HCT116 (cell line): Measurements from ENCODE around the gene GPR27. TPM values are rescaled to one million over a fixed set of nuclear protein-coding genes. Genes with fewer than 3 reads are reported as not detected.

Source experiments
- ATAC-seq: fragments of 200-7000 bp; cut with Tn5 transposase; 2 replicates; pipeline ENCODE4 v1.9.1; 2020; ENCODE audit warnings: mild to moderate bottlenecking, moderate library complexity
- BruUV-seq: library from RNA; stranded (reverse); fragments of 400-500 nt; replicated peaks from 2 replicates; lab custom pipeline; 2021; lab: Mats Ljungman, UMichigan
- CTCF ChIA-PET: fragments of 300-600 bp; sonication (Branson Sonifier 250); formaldehyde crosslinking; loops from one replicate; lab custom pipeline; 2021; ENCODE audit warnings: antibody characterized with exemption; lab: Charles Lee
- POLR2A ChIA-PET: fragments of 300-600, 350-600 bp; sonication (Branson Sonifier 250); formaldehyde crosslinking; loops from one replicate; lab custom pipeline; 2021; ENCODE audit warnings: antibody characterized with exemption; lab: Charles Lee
- RAD21 ChIA-PET, 2 experiments: fragments of 300-600 bp; sonication (Branson Sonifier 250); formaldehyde crosslinking; loops; one replicate each; lab custom pipeline; 2023; ENCODE audit warnings: low total read pairs in 2 of 2; ENCODE audit not compliant: uncharacterized antibody in 2 of 2, unreplicated experiment in 2 of 2, low non-redundant PET in 1 of 2; lab: Charles Lee
- DNase-seq: peaks from one replicate; pipeline ENCODE4 v3.0.0-alpha.2; 2010; ENCODE audit warnings: low read depth, low spot score
- H2AFZ ChIP-seq: fragments of 200-600 bp; shearing (Covaris generic), sonication (generic); 2 replicates; pipeline ENCODE4 v1.6.1; 2017; ENCODE audit warnings: low read depth, mixed run types, mixed read lengths, antibody characterized with exemption, low read length; ENCODE audit not compliant: poor library complexity, severe bottlenecking
- H3K27ac ChIP-seq: 2 replicates; pipeline ENCODE4 v1.5.1; 2012; ENCODE audit warnings: low read depth, low read length
- H3K27me3 ChIP-seq: fragments of 200-600 bp; sonication (generic); 2 replicates; pipeline ENCODE4 v1.6.1; 2016; ENCODE audit warnings: mixed run types, low read length, mixed read lengths; ENCODE audit not compliant: insufficient read depth
- H3K36me3 ChIP-seq, 2 experiments: fragments of 200-500 bp in 1 of 2; fragments of 200-600 bp in 1 of 2; sonication (Bioruptor generic) in 1 of 2; sonication (generic) in 1 of 2; 2 replicates each; pipeline versions ENCODE4 v1.5.1 to v1.6.1; 2014 to 2016; ENCODE audit warnings: low read length in 2 of 2, inconsistent platforms in 1 of 2, mixed read lengths in 1 of 2, mixed run types in 1 of 2; ENCODE audit not compliant: insufficient read depth in 2 of 2, control insufficient read depth in 1 of 2
- H3K4me1 ChIP-seq, 2 experiments: fragments of 200-600 bp in 1 of 2; sonication (generic) in 1 of 2; 2 replicates each; pipeline versions ENCODE4 v1.5.1 to v1.6.1; 2012 to 2017; ENCODE audit warnings: low read length in 2 of 2, inconsistent platforms in 1 of 2, mild to moderate bottlenecking in 1 of 2, mixed read lengths in 1 of 2, mixed run types in 1 of 2, moderate library complexity in 1 of 2; ENCODE audit not compliant: insufficient read depth in 2 of 2, control insufficient read depth in 1 of 2
- H3K4me2 ChIP-seq: fragments of 200-600 bp; sonication (generic); 2 replicates; pipeline ENCODE4 v1.6.1; 2017; ENCODE audit warnings: mixed run types, low read length, mixed read lengths
- H3K4me3 ChIP-seq, 2 experiments: fragments of 200-600 bp in 1 of 2; sonication (generic) in 1 of 2; replicated peaks in 1 of 2; 2 replicates each; pipeline ENCODE4 v1.5.1; 2011 to 2016; ENCODE audit warnings: low read length in 2 of 2, control low read depth in 1 of 2, low read depth in 1 of 2, mild to moderate bottlenecking in 1 of 2, mixed read lengths in 1 of 2, mixed run types in 1 of 2
- H3K79me2 ChIP-seq: fragments of 200-600 bp; sonication (generic); 2 replicates; pipeline ENCODE4 v1.6.1; 2017; ENCODE audit warnings: mild to moderate bottlenecking, mixed run types, low read length, moderate library complexity, mixed read lengths; ENCODE audit not compliant: insufficient read depth
- H3K9ac ChIP-seq: fragments of 200-600 bp; sonication (generic); 2 replicates; pipeline ENCODE4 v1.6.1; 2016; ENCODE audit warnings: low read length, mixed read lengths
- H3K9me2 ChIP-seq: fragments of 200-600 bp; sonication (generic), shearing (Covaris generic); 2 replicates; pipeline ENCODE4 v1.6.1; 2017; ENCODE audit warnings: mixed run types, mild to moderate bottlenecking, moderate library complexity; ENCODE audit not compliant: insufficient read depth
- H3K9me3 ChIP-seq, 2 experiments: fragments of 200-500 bp in 1 of 2; fragments of 200-600 bp in 1 of 2; sonication (Bioruptor generic) in 1 of 2; sonication (generic) in 1 of 2; 2 replicates each; pipeline ENCODE4 v1.6.1; 2014 to 2017; ENCODE audit warnings: low read length in 2 of 2, mixed read lengths in 2 of 2, inconsistent platforms in 1 of 2, low read depth in 1 of 2, mild to moderate bottlenecking in 1 of 2, mixed run types in 1 of 2, moderate library complexity in 1 of 2; ENCODE audit not compliant: control insufficient read depth in 1 of 2, insufficient read depth in 1 of 2
- H4K20me1 ChIP-seq: fragments of 200-600 bp; sonication (generic), shearing (Covaris generic); 2 replicates; pipeline ENCODE4 v1.6.1; 2017; ENCODE audit warnings: mixed run types, mild to moderate bottlenecking, moderate library complexity; ENCODE audit not compliant: insufficient read depth
- EZH2 ChIP-seq: fragments of 200-600 bp; sonication (generic); IDR thresholded peaks from 2 replicates; pipeline ENCODE4 v1.6.1; 2017; ENCODE audit warnings: antibody characterized with exemption, mixed run types
- EZH2phosphoT487 ChIP-seq: fragments of 200-600 bp; IDR thresholded peaks from 2 replicates; pipeline ENCODE4 v1.6.1; 2018; ENCODE audit warnings: antibody characterized with exemption, borderline replicate concordance
- POLR2A ChIP-seq: IDR thresholded peaks from 2 replicates; pipeline ENCODE4 v1.7.0; 2011; ENCODE audit warnings: borderline replicate concordance; ENCODE audit not compliant: insufficient read depth, insufficient read length; ENCODE audit errors: extremely low read depth
- RAD21 ChIP-seq: IDR thresholded peaks from 2 replicates; pipeline ENCODE4 v1.6.1; 2012; ENCODE audit warnings: low read depth, mild to moderate bottlenecking
- SRF ChIP-seq: IDR thresholded peaks from 2 replicates; pipeline ENCODE4 v1.6.1; 2012; ENCODE audit warnings: low read depth
- ZFX ChIP-seq: fragments of 450-650 bp; IDR thresholded peaks from 2 replicates; pipeline ENCODE4 v1.6.1; 2017
- intact Hi-C: fragments of 100-400 bp; cut with micrococcal nuclease; formaldehyde crosslinking; loops from 2 replicates; pipeline ENCODE4 v1.10.0; 2022
- total RNA-seq: library from RNA; stranded (reverse); gene quantifications from one replicate; pipeline ENCODE4 v1.2.1, GENCODE V29; 2021; ENCODE audit not compliant: unreplicated experiment
- TF ChIP-seq, protein P1 (sequence below): IDR thresholded peaks from 2 replicates; pipeline ENCODE4 v1.6.1; 2012
- TF ChIP-seq, protein P2 (sequence below): IDR thresholded peaks from 2 replicates; pipeline ENCODE4 v1.6.1; 2012; ENCODE audit warnings: low read depth
- TF ChIP-seq, protein P3 (sequence below): IDR thresholded peaks from 2 replicates; pipeline ENCODE4 v1.6.1; 2012

GPR27 gene
- total RNA-seq, 1 experiment from 2014 or later, result not detected

DNA sequence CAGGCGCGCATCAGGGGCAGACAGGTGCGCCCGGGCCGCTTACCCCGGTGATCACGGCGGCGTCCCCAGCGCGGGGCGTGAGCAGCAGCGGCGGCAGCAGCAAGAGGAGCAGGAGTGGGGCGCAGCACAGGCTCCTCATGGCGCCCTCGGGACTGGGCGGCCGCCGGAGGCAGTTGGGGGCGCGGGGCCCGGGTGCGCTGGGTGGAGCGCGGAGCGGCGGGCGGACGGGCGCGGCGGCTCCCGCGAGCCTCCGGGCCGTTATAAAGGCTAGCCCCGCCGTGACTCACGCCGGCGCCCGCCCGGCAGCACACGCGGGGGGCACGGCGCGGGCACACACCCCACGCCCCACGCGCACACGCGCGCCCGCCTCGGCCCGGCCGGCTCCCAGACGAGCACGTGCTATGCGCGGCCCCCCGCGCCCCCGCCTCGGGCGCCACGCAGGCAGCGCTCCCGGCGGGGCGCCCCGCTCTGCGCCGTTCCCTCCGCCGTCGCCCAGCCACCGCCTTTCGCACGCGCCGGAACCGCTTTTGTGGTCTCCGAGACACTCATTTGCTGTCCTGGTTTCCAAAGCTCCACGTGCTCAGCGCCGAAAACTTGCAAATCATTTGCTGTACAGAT is 31.4 kb downstream of the GPR27 start, which contains the start of gene PROK2:
PROK2 (minus strand) TSS at position 235 of the 618 bp plus-strand sequence; CDS start at position 139, 96 bp downstream.
- no peaks in the 10 kb centered on the region for H3K9me2 ChIP-seq
- no peak within 1 kb of the TSS for H3K4me2 ChIP-seq
- ChIA-PET POLR2A (no interaction called here), RAD21 (no interaction called here), CTCF (no interaction called here)
- H2AFZ ChIP-seq, result no peak within 1 kb of the TSS
- no peaks in the 10 kb centered on the region for H3K79me2 ChIP-seq
- H3K27me3 ChIP-seq, result peaks cover 20% of the 10 kb centered on the region
- no peaks in the 10 kb centered on the region for H3K9me3 ChIP-seq
- no peaks in the 10 kb centered on the region for H4K20me1 ChIP-seq
- no peaks in the 10 kb centered on the region for H3K36me3 ChIP-seq
- no TSS peak for BruUV-seq
- ATAC-seq (no peak), DNase-seq (no peak)
- no peak within 1 kb of the TSS for H3K27ac ChIP-seq
- intact Hi-C loops, result no loop called here
- no peak within 1 kb of the TSS for H3K4me3 ChIP-seq
- H3K9ac ChIP-seq, result no peak within 1 kb of the TSS
- TF ChIP-seq, protein P1, sequence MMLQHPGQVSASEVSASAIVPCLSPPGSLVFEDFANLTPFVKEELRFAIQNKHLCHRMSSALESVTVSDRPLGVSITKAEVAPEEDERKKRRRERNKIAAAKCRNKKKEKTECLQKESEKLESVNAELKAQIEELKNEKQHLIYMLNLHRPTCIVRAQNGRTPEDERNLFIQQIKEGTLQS, result no peak
- TF ChIP-seq EZH2, result no peak
- TF ChIP-seq ZFX, result no peak
- no peak for TF ChIP-seq RAD21
- TF ChIP-seq, protein P2, sequence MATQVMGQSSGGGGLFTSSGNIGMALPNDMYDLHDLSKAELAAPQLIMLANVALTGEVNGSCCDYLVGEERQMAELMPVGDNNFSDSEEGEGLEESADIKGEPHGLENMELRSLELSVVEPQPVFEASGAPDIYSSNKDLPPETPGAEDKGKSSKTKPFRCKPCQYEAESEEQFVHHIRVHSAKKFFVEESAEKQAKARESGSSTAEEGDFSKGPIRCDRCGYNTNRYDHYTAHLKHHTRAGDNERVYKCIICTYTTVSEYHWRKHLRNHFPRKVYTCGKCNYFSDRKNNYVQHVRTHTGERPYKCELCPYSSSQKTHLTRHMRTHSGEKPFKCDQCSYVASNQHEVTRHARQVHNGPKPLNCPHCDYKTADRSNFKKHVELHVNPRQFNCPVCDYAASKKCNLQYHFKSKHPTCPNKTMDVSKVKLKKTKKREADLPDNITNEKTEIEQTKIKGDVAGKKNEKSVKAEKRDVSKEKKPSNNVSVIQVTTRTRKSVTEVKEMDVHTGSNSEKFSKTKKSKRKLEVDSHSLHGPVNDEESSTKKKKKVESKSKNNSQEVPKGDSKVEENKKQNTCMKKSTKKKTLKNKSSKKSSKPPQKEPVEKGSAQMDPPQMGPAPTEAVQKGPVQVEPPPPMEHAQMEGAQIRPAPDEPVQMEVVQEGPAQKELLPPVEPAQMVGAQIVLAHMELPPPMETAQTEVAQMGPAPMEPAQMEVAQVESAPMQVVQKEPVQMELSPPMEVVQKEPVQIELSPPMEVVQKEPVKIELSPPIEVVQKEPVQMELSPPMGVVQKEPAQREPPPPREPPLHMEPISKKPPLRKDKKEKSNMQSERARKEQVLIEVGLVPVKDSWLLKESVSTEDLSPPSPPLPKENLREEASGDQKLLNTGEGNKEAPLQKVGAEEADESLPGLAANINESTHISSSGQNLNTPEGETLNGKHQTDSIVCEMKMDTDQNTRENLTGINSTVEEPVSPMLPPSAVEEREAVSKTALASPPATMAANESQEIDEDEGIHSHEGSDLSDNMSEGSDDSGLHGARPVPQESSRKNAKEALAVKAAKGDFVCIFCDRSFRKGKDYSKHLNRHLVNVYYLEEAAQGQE, result no peak
- TF ChIP-seq, protein P3, sequence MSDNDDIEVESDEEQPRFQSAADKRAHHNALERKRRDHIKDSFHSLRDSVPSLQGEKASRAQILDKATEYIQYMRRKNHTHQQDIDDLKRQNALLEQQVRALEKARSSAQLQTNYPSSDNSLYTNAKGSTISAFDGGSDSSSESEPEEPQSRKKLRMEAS, result no peak
- no peak for TF ChIP-seq EZH2phosphoT487
- no peak for TF ChIP-seq SRF
- TF ChIP-seq POLR2A, result no peak
- H3K4me1 ChIP-seq, result no peaks in the 10 kb centered on the region
